ENCODE results near the gene IDH3A. TPM values are rescaled to one million over a fixed set of nuclear protein-coding genes. Genes with fewer than 3 reads are reported as not detected.

The IDH3A gene
- total RNA-seq, 1 donor from 2014 or later, result 96.3 TPM

DNA sequence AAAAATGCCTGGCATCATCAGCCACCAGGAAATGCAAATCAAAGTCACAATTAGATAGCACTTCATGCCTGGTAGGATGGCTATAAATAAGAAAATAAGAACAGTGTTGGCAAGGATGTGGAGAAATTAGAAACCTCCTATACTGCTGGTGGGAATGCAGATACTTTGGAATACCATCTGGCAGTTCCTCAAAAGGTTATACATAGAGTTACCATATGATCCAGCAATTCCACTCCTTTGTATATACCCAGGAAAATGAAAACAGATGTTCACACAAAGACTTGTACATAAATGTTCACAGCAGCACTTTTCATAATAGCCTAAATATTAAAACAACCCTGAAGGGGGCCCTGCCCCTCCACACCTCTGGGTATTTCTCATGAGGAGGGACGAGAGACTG, 71.6 kb downstream of the IDH3A start:
- DNase-seq (ENCODE audit: low read depth), result no peak

Other genes starting within 250 kb of the IDH3A start
- 14.1 and 23.7 TPM in 2 replicates for gene TBC1D2B, start 71.7 kb upstream of the IDH3A start, total RNA-seq
- not detected in 2 replicates for gene SH2D7, start 56.8 kb upstream of the IDH3A start, total RNA-seq
- 8.2 and 16.7 TPM in 2 replicates for gene CIB2, start 17.9 kb upstream of the IDH3A start, total RNA-seq
- gene ACSBG1, start 85.2 kb downstream of the IDH3A start, total RNA-seq, result 0.20 TPM in 1 of 2 replicates, not detected in the other
- 3.3 and 11.1 TPM in 2 replicates for gene DNAJA4, start 115.2 kb downstream of the IDH3A start, total RNA-seq
- 60.6 and 89.1 TPM in 2 replicates for gene SKIC8, start 150.2 kb downstream of the IDH3A start, total RNA-seq
- gene CRABP1, start 191.0 kb downstream of the IDH3A start, total RNA-seq, result not detected in 2 replicates

Data from renal cortical epithelial cell (primary cell).